ENCODE measurements around the gene TMEM132D. TPM values are rescaled to one million over a fixed set of nuclear protein-coding genes. Genes with fewer than 3 reads are reported as not detected.
"Not testable (repeated sequence)": the region's sequence is repeated elsewhere in the genome, so short reads cannot be mapped to it uniquely, and the experiment has no call there.

TMEM132D gene
- total and polyA plus RNA-seq, 2 of the 4 experiments (the other 2 are of a cell fraction) = not detected

- H3K23ac ChIP-seq (ENCODE audit: low read depth, low read length); intact Hi-C loops (cut with micrococcal nuclease); H3K27ac ChIP-seq (ENCODE audit: insufficient read depth, low read length); H3K14ac ChIP-seq (replicated peaks; ENCODE audit: low read depth, low read length); H4K5ac ChIP-seq (ENCODE audit: low read depth, low read length); H3K18ac ChIP-seq (ENCODE audit: low read depth, low read length); H3K4ac ChIP-seq (ENCODE audit: low read depth, low read length); H2BK15ac ChIP-seq (ENCODE audit: low read depth, low read length); DNase-seq; H3K9ac ChIP-seq (ENCODE audit: low read depth, low read length); H2AFZ ChIP-seq (replicated peaks; ENCODE audit: low read length, poor library complexity); H3K4me1 ChIP-seq (ENCODE audit: control insufficient read depth, insufficient read depth, low read length); H3K79me1 ChIP-seq (ENCODE audit: low read depth in 1 of 2, low read length in 2 of 2); H3K9me1 ChIP-seq (ENCODE audit: insufficient read depth, low read length); H2BK120ac ChIP-seq (ENCODE audit: low read depth, low read length); in situ Hi-C loops (cut with MboI; ENCODE audit: low sequenced_read_pairs); H2AK5ac ChIP-seq (ENCODE audit: low read depth, low read length); H3K4me2 ChIP-seq (ENCODE audit: low read depth, low read length); H2BK20ac ChIP-seq (ENCODE audit: low read depth, low read length); H3K56ac ChIP-seq (ENCODE audit: extremely low read depth, insufficient read depth, low read length); H4K20me1 ChIP-seq (ENCODE audit: insufficient read depth, low read length); H4K8ac ChIP-seq (ENCODE audit: low read depth in 2 of 2, low read length in 2 of 2); H3K4me3 ChIP-seq (ENCODE audit: insufficient read depth, low read depth, low read length); H3K27me3 ChIP-seq (ENCODE audit: control insufficient read depth, insufficient read depth, low read length); ATAC-seq (ENCODE audit: low read depth); H2AK9ac ChIP-seq (replicated peaks; ENCODE audit: low read depth, low read length, poor library complexity); dilution Hi-C loops (cut with HindIII; ENCODE audit: low sequenced_read_pairs, unreplicated experiment); CTCF ChIA-PET; H3K36me3 ChIP-seq (ENCODE audit: control insufficient read depth, insufficient read depth, low read length); H2BK5ac ChIP-seq (ENCODE audit: low read depth, low read length, poor library complexity, severe bottlenecking); H4K91ac ChIP-seq (ENCODE audit: insufficient read depth, low read depth, low read length); BruUV-seq (replicated peaks); POLR2A ChIA-PET (ENCODE audit: unreplicated experiment): not testable (repeated sequence)
- peaks cover 18% of the 10 kb centered on the region for H3K9me3 ChIP-seq (ENCODE audit: control insufficient read depth, insufficient read depth, low read length)
- 85% methylated on average over 9 of the region's 15 CpGs; no CpG with 5 or more reads in 1 of the 2 experiments for WGBS, 2 experiments (ENCODE audit: extremely low coverage in 2 of 2, insufficient read length in 1 of 2)
These were observed 365.0 kb downstream of the TMEM132D start for GRCh38 chr12:129538724-129539335.
